ENCODE data around the gene HIBADH. TPM values are rescaled to one million over a fixed set of nuclear protein-coding genes. Genes with fewer than 3 reads are reported as not detected.

Gene HIBADH
- total RNA-seq, 4 donors from 2014 or later: 49.3 to 70.9 (median 58.9) TPM

DNA sequence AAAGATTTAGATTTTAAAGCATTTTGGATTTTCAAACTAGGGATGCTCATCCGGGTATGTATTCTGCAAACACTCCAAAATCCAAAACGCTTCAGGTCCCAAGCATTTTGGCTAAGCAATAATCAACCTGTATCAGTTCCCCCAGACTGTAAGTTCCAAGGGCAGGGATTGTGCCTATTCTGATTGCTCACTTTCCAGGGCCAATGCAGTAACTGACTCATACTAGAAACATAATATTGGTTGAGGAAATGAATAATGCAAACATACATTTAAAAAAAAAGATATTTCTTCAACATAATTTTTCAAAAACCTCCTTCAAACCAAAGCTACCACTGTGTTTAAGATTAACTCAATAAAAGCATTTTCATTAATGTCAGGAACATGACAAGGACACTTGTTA lies 69.5 kb downstream of the HIBADH start:
- 89 to 91% methylated on average over 2 of the region's 2 CpGs for WGBS, 2 donors (ENCODE audit: low coverage in 1 of 2)
- no peak for TF ChIP-seq POLR2AphosphoS5 (IDR thresholded peaks at IDR 0.05)
- no peak for TF ChIP-seq EP300 (IDR thresholded peaks at IDR 0.05)
- TF ChIP-seq, protein P1, sequence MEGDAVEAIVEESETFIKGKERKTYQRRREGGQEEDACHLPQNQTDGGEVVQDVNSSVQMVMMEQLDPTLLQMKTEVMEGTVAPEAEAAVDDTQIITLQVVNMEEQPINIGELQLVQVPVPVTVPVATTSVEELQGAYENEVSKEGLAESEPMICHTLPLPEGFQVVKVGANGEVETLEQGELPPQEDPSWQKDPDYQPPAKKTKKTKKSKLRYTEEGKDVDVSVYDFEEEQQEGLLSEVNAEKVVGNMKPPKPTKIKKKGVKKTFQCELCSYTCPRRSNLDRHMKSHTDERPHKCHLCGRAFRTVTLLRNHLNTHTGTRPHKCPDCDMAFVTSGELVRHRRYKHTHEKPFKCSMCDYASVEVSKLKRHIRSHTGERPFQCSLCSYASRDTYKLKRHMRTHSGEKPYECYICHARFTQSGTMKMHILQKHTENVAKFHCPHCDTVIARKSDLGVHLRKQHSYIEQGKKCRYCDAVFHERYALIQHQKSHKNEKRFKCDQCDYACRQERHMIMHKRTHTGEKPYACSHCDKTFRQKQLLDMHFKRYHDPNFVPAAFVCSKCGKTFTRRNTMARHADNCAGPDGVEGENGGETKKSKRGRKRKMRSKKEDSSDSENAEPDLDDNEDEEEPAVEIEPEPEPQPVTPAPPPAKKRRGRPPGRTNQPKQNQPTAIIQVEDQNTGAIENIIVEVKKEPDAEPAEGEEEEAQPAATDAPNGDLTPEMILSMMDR (IDR thresholded peaks at IDR 0.05): no peak
- TF ChIP-seq POLR2A (IDR thresholded peaks at IDR 0.05): no peak
- H3K27ac ChIP-seq: no peak overlapping the region
- H3K36me3 ChIP-seq: peaks cover 0 to 15% of the 10 kb centered on the region in 2 donors
- ATAC-seq: no peak
- H3K9me3 ChIP-seq: no peaks in the 10 kb centered on the region
- no peaks in the 10 kb centered on the region for H3K27me3 ChIP-seq
- no peak overlapping the region for H3K4me3 ChIP-seq
- no peaks in the 10 kb centered on the region for H3K4me1 ChIP-seq

DNA sequence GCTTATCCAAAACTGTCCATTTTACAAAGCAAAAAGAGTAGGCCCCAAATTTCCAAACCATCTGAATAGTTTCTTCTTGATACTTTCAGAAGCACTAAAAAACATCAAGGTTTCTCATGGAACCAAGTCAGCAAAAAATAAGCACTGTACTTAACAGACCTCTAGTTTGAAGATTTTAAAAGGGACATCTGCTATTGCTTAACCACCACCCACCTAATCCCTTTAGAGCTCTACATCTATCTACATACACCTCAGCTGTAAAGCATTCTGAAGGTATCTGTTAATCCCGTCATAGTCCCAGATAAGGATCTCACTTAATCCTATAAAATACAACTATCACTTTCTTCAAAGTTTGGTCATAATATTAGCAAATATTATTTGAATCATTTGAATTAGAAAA lies 72.3 kb downstream of the HIBADH start:
- Histone ChIP-seq H3K9me3 (no peaks in the 10 kb centered on the region), H3K36me3 (peaks cover 0 to 12% of the 10 kb centered on the region in 2 donors), H3K27me3 (no peaks in the 10 kb centered on the region), H3K4me3 (no peak overlapping the region), H3K27ac (no peak overlapping the region), H3K4me1 (no peaks in the 10 kb centered on the region)
- WGBS, 2 donors (ENCODE audit: low coverage in 1 of 2): 0% methylated on average over 1 of the region's 1 CpG; no CpG with 5 or more reads in 1 of the 2 donors
- TF ChIP-seq POLR2AphosphoS5 (IDR thresholded peaks at IDR 0.05) (no peak), EP300 (IDR thresholded peaks at IDR 0.05) (no peak), POLR2A (IDR thresholded peaks at IDR 0.05) (no peak)
- TF ChIP-seq, protein P1 (IDR thresholded peaks at IDR 0.05): no peak
- no peak for ATAC-seq

DNA sequence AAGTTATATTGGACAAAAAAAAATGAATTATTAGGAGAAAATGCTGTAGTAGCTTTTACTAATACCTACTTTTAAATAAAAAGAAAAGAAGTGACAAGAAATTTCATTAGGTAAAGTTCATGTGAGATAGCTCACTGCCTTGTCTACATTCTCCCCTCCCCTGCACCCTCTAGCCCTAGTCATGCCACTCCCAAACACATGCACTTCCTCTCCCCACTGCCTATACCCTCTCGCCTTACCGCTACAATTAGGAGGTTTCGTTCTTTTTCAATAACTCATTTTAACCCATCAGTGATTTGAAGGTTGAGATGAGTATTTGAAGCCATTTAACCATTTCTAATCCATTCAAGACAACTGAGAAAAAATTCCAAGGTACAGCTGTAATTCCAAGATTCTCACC lies 75.3 kb downstream of the HIBADH start:
- H3K4me3 ChIP-seq: no peak overlapping the region
- TF ChIP-seq POLR2A (IDR thresholded peaks at IDR 0.05) (no peak), EP300 (IDR thresholded peaks at IDR 0.05) (no peak), POLR2AphosphoS5 (IDR thresholded peaks at IDR 0.05) (no peak)
- 95 to 100% methylated on average over 1 to 3 of the region's 3 CpGs for WGBS, 2 donors (ENCODE audit: low coverage in 1 of 2)
- no peaks in the 10 kb centered on the region for H3K9me3 ChIP-seq
- H3K36me3 ChIP-seq: peaks cover 0 to 12% of the 10 kb centered on the region in 2 donors
- ATAC-seq: no peak
- H3K27me3 ChIP-seq: no peaks in the 10 kb centered on the region
- no peaks in the 10 kb centered on the region for H3K4me1 ChIP-seq
- no peak overlapping the region for H3K27ac ChIP-seq

DNA sequence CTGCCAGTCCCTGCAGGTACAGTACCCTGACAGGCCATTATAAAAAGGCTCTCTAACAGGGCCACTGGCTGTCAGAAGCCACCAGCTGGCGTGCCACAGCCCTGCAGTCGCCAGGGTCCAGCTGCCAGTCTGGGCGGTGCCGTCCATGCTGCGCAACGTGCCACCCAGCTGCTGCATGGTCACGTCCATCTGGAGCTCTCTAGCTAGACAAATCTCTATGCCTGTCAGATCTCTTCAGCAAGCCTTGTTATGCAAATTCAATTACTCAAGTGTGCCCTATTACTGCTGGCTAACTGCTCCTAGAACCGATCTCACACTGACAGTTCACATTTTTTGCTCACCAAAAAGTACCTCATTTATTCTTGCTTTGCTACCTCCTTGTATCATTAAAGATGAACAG lies 75.9 kb downstream of the HIBADH start:
- H3K9me3 ChIP-seq: no peaks in the 10 kb centered on the region
- H3K27ac ChIP-seq: no peak overlapping the region
- no peaks in the 10 kb centered on the region for H3K4me1 ChIP-seq
- TF ChIP-seq POLR2A (IDR thresholded peaks at IDR 0.05): no peak
- TF ChIP-seq, protein P1 (IDR thresholded peaks at IDR 0.05): no peak
- no peak for TF ChIP-seq POLR2AphosphoS5 (IDR thresholded peaks at IDR 0.05)
- TF ChIP-seq EP300 (IDR thresholded peaks at IDR 0.05): no peak
- no peak overlapping the region for H3K4me3 ChIP-seq
- WGBS, 2 donors (ENCODE audit: low coverage in 1 of 2): 89% methylated on average over 5 to 7 of the region's 8 CpGs
- H3K27me3 ChIP-seq: no peaks in the 10 kb centered on the region
- peaks cover 0 to 8% of the 10 kb centered on the region in 2 donors for H3K36me3 ChIP-seq
- no peak for ATAC-seq

DNA sequence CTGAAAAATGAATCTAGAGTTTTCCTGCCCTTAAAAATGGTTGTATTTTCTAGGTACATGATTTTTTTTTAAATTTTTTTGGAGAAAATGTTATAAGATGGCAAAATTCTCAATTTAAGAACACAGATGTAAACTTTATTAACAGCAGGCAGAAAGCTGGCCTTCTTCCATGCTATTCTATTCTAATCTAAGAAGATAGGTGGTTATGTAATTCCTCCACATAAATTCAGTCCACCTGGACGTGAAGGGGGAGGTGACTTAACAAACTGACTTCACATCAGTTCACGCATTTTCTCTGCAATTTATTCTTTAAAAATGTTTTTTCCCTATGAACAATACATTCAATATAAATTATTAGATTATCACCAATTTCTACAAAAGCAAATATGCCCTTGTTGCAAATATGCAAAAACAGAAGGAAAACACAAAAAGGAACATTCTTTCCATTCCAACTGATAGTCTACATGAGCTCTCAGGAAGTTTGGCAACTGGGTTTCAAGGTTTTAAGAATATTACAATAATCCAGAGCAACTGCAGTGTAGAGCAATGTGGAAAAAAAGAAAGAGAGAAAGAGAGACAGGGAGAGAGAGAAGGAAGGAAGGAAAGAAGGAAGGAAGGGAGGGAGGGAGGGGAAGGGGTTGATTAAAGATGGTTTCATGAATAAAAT lies 76.8 kb downstream of the HIBADH start:
- Histone ChIP-seq H3K4me1 (no peaks in the 10 kb centered on the region), H3K36me3 (no peaks in the 10 kb centered on the region), H3K4me3 (no peak overlapping the region), H3K27ac (no peak overlapping the region), H3K9me3 (no peaks in the 10 kb centered on the region), H3K27me3 (no peaks in the 10 kb centered on the region)
- 38 to 92% methylated on average over 1 to 2 of the region's 2 CpGs for WGBS, 2 donors (ENCODE audit: low coverage in 1 of 2)
- no peak for ATAC-seq
- TF ChIP-seq EP300 (IDR thresholded peaks at IDR 0.05) (no peak), POLR2A (IDR thresholded peaks at IDR 0.05) (no peak), POLR2AphosphoS5 (IDR thresholded peaks at IDR 0.05) (no peak)
- TF ChIP-seq, protein P1 (IDR thresholded peaks at IDR 0.05): no peak
